Measurements from ENCODE around the gene RNF182.

Gene RNF182

GRCh38 chr6:14029605-14030004 is 104.9 kb downstream of the RNF182 start:
- H3K36me3 ChIP-seq (ENCODE audit: control insufficient read depth, insufficient read depth, low read length): no peaks in the 10 kb centered on the region
- no peak overlapping the region for H3K27ac ChIP-seq (ENCODE audit: low read length)
- H3K4me1 ChIP-seq (ENCODE audit: control insufficient read depth, insufficient read depth, low read length): no peaks in the 10 kb centered on the region
- H3K9me3 ChIP-seq (ENCODE audit: control insufficient read depth, insufficient read depth, low read length): no peaks in the 10 kb centered on the region
- H3K27me3 ChIP-seq (ENCODE audit: control insufficient read depth, insufficient read depth, low read length): no peaks in the 10 kb centered on the region
- H3K4me3 ChIP-seq (ENCODE audit: low read length): no peak overlapping the region
- no peak for DNase-seq (ENCODE audit: low read depth, low spot score)
- WGBS (ENCODE audit: insufficient coverage, insufficient read length): no CpG with 5 or more reads among the region's 6 CpGs
